Activated CD8-positive, alpha-beta memory T cell treated with anti-CD3 and anti-CD28 coated beads, Interleukin-2, amount 50 U/mL, for 1 hour (primary cell): ENCODE results near the gene ZNF93.
"Not testable (repeated sequence)": the region's sequence is repeated elsewhere in the genome, so short reads cannot be mapped to it uniquely, and the experiment has no call there.

ENCODE experiments used
- DNase-seq: peaks from one replicate; pipeline ENCODE4 v3.0.0-alpha.2; 2020; ENCODE audit errors: extremely low read depth

Gene ZNF93

GRCh38 chr19:19900729-19901444, at the start of gene ZNF93:
Gene ZNF93 (plus strand): TSS chr19:19900946. CDS start chr19:19901089, 143 bp downstream.
- peak; percentile 82 for DNase-seq

- not testable (repeated sequence) for DNase-seq
Observed at GRCh38 chr19:19851740-19852139, 49.0 kb upstream of the ZNF93 start.

GRCh38 chr19:19858751-19859150, 42.0 kb upstream of the ZNF93 start:
- DNase-seq, result no peak

DNA sequence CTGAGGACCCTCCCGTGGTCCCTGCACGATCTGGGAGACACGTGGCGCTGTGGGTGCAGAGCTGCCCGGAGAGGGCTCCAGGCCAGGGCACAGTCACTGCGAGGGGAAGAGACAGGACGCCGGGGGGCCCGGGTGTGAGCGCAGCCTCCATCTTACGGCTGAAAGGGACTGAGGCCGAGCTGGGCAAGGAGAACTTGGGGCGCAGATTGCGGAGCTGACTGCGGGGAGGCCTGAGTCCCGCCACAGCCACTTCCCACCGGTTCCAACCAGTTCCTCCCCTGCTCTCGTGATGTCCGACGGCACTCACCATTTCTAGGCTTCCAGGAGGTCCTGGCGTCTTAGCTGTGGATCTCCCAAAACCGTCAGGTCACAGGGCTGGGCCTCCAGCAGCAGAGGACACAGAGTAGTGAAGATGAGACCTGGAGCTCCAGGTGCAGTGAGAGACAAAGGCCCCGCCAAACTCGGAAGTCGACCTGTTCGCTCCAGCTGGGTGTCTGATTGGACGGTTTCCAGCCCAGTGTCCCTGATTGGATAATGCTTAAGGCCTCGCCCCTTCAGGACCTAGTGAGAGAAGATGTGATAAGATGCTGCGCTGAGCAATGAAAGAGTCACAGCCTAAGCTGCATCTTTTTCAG, 39.9 kb upstream of the ZNF93 start:
- peak; percentile 33 for DNase-seq

DNA sequence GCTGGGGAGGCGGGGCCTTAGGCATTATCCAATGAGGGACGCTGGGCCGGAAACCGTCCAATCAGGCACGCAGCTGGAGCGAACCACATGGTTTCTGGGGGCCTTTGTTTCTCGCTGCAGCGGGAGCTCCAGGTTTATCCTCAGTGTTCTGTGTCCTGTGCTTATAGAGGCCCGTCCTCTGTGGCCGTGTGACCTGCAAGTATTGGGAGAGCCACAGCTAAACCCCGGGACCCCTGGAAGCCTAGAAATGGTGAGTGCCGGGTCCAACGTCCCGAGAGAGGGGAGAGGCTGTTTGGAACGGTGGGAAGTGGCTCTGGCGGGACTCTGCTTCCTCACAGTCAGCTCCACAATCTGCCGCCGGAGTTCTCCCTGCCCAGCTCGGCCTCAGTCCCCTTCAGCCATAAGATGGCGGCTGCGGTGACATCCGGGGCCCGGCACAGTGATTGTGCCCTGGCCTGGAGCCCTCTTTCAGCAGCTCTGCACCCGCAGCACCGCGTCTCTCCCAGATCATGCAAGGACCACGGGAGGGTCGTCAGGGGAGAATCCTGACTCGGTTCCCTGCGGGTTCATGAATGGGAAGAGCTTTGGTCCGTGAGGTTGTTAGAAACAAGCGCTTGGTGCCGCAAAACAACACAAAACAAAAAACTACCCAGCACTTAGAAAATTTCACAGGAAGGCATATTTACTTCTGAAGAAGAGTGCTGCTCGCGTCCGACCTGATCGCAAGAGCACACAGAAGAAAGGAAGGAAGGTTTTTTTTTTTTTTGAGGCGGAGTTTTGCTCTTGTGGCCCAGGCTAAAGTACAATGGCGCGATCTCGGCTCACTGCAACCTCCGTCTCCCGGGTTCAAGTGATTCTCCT, 34.8 kb upstream of the ZNF93 start, which contains the start of gene ZNF253:
Gene ZNF253, plus strand, starts transcription at position 133 of the 861 bp plus-strand sequence. Its CDS starts 115 bp downstream, at position 248.
- peak; percentile 89 for DNase-seq

DNA sequence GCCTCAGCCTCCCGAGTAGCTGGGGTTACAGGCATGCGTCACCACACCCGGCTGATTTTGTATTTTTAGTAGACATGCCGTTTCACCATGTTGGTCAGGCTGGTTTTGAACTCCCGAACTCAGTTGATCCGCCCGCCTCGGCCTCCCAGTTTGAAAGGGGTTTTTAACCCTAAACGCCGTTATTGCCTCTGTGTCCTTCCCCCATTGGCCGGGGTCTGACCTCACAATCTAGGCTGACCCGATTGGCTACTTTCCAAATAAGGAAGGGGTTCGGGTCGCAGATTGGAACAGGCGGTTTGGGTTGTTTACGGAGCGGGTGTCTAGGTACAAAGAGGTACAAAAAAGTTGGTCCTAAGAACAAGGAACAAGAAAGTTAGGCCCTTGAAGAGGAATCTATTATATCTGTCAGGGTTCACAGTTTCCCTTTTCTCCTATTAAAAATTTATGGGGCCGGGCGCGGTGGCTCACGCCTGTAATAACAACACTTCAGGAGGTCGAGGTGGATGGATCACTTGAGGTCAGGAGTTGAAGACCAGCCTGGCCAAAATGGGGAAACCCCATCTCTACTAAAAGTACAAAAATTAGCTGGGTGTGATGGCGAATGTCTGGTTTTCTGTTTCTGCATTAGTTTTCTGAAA, 34.0 kb upstream of the ZNF93 start:
- peak; percentile 9 for DNase-seq

- DNase-seq, result not testable (repeated sequence)
Observed at GRCh38 chr19:19870086-19870485, 30.7 kb upstream of the ZNF93 start.

DNA sequence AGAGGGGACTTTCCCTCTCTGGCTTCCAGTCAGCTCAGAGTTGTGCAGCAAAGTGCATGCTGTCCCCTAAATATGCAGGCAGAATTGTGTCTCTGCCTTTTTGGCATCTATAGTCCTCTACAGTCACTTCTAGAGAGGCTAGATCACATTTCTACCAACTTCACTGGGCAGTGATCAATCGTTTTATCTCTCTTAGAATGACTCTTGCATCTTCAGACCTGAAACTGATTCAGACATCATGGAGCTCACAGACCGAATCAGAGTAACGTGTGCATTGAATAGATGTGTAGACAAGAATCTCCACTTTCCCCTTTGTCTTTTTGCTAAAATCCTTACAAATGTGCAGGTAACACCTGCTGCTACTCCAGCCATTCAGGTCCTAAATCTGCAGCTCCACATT, 28.8 kb upstream of the ZNF93 start:
- no peak for DNase-seq

DNA sequence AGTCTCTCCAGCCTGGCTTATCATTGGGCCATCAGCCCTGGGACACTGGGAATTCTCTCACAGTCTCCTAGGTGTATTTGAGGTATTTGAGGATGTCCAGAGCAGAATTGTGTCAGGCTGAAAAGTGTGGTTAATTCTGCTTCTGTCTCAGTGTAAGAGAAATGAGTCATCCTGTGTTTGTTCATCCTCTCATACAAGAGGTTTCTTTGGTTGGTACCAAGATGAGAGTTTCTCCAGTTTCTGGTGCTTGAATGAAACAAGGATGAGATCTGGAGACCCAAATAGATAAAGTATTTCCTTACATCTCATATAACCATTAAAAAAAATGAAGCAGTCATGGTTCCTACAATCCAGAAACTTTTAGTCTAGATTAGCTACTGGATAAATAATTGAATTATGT, 27.4 kb upstream of the ZNF93 start:
- no peak for DNase-seq

DNA sequence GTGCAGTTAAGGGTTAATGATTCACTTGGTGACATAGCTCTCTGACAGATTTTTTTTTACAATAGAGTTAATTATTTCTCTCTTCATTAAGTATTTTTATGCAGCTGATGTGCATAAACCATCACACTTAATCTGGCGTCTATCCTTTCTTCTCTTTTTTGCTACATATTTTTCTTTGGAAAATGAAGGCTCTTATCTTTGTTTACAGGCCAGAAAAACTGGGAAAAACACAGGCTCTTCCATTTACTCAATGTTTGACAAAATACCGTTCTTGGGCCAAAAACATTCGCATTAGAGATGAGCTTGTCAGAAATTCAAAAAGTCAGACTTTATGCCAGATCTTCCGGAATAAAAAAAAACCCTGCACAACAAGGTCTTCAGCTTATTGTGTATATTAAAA, 23.0 kb upstream of the ZNF93 start:
- no peak for DNase-seq

- no peak for DNase-seq
Observed at GRCh38 chr19:19884583-19884982, 16.2 kb upstream of the ZNF93 start.

DNA sequence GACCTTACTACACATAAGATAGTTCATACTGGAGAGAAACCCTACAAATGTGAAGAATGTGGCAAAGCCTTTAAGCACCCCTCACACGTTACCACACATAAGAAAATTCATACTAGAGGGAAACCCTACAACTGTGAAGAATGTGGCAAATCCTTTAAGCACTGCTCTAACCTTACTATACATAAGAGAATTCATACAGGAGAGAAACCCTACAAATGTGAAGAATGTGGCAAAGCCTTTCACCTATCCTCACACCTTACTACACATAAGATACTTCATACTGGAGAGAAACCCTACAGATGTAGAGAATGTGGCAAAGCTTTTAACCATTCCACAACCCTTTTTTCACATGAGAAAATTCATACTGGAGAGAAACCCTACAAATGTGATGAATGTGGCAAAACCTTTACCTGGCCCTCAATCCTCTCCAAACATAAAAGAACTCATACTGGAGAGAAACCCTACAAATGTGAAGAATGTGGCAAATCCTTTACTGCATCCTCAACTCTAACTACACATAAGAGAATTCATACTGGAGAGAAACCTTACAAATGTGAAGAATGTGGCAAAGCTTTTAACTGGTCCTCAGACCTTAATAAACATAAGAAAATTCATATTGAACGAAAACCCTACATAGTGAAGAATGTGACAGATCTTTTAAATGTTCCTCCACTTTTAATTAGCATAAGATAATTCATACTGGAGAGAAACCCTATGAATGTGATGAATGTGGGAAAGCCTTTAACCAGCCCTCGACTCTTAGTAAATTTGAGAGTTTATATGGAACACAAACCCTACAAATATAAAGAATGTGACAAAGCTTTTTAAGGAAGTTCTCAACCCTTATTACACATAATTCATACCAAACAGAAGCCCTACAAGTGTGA, 8.4 kb upstream of the ZNF93 start:
- DNase-seq, result not testable (repeated sequence)

- DNase-seq, result no peak
Observed at GRCh38 chr19:19900139-19900728, 512 bp upstream of the ZNF93 start.

DNA sequence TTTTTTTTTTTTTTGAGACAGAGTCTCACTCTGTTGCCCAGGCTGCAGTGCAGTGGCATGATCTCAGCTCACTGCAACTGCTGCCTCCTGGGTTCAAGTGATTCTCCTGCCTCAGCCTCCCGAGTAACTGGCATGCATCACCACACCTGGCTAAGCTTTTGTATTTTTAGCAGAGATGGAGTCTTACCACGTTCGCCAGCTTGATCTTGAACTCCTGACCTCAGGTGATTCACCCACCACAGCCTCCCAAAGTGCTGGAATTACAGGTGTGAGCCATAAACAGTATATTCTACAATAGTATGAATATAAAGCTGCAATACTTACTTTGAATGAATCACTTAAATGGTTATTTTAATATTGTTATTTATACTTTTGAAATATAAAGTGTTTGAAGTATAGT, 6.8 kb downstream of the ZNF93 start:
- not testable (repeated sequence) for DNase-seq

DNA sequence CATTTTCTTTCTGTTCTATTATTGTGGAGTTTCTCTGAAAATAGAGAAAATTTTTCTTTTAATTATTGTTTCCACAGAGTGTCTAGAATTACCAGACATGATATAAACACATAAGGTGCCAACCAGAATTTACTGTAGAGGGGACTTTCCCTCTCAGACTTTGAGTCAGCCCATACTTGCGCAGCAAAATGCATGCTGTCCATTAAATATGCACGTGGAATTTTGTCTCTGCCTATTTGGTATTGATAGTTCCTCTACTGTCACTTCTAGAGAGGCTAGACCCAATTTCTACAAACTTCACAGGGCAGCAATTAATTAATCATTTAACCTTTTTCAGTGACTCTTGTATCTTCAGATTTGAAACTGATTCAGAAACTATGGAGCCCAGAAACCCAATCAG, 8.9 kb downstream of the ZNF93 start:
- DNase-seq, result no peak

DNA sequence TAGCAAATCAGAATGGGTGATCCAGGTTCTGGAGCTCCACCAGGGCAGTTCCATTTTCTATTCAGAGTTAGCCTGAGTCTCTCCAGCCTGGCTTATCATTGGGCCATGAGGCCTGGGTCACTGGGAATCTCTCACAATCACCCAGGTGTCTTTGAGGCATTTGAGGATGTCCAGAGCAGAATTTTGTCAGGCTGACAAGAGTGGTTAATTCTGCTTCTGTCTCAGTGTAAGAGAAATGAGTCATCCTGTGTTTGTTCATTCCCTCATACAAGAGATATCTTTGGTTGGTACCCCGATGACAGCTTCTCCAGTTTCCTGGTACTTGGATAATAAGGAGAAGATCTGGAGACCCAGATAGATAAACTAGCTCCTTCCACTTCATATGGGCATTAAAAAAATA, 10.4 kb downstream of the ZNF93 start:
- DNase-seq, result no peak

DNA sequence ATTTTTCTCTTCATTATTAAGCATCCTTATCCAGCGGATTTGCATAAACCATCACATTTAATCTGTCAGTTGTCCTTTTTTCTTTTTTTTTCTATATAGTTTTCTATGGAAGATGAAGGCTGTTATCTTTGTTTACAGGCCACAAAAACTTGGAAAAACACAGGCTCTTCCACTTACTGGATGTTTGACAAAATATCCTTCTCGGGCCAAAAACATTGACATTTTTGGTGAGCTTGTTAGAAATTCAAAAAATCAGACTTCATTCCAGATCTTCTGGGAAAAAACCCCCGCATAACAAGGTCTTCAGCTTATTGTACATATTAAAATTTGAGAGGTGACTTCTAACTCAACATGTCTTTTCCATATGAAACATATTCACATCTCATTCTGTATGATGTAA, 13.8 kb downstream of the ZNF93 start:
- no peak for DNase-seq

DNA sequence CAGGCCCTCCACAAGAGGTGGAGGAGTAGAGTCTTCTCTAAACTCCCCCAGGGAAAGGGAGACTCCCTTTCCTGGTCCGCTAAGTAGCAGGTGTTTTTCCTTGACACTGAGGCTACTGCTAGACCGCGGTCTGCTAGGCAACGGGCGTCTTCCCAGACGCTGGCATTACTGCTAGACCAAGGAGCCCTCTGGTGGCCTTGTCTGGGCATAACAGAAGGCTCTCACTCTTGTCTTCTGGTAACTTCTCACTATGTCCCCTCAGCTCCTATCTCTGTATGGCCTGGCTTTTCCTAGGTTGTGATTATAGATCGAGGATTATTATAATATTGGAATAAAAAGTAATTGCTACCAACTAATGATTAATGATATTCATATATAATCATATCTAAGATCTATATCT, 29.7 kb downstream of the ZNF93 start:
- DNase-seq, result not testable (repeated sequence)

GRCh38 chr19:19933432-19934314, 32.9 kb downstream of the ZNF93 start:
- DNase-seq, result not testable (repeated sequence)
